ENCODE data around the gene AKR7A2. TPM values are rescaled to one million over a fixed set of nuclear protein-coding genes. Genes with fewer than 3 reads are reported as not detected.

Gene AKR7A2
- total RNA-seq, 3 donors from 2014 or later: 57.9 to 85.2 (median 72.1) TPM

GRCh38 chr1:19254416-19254815 is 57.5 kb downstream of the AKR7A2 start:
- H3K9me3 ChIP-seq: no peaks in the 10 kb centered on the region
- no peak overlapping the region for H3K4me3 ChIP-seq
- DNase-seq (no peak), ATAC-seq (no peak)
- H3K36me3 ChIP-seq (ENCODE audit: low read depth): peaks cover 4% of the 10 kb centered on the region
- TF ChIP-seq CTCF (IDR thresholded peaks at IDR 0.05): no peak
- intact Hi-C loops (cut with DNase I, micrococcal nuclease): no loop called here
- H3K4me1 ChIP-seq (ENCODE audit: low read depth): peaks cover 24% of the 10 kb centered on the region

Other genes with a start within 250 kb of the AKR7A2 start
- gene UBR4, start 101.9 kb downstream of the AKR7A2 start, total RNA-seq: 100 to 1,000 TPM; 108 to 159 (median 128) TPM
- gene EMC1, start 60.6 kb downstream of the AKR7A2 start, total RNA-seq: 10 to 100 TPM; 37.7 to 42.3 (median 38.3) TPM
- 10 to 100 TPM; 17.7 to 18.2 (median 18.1) TPM for gene MRTO4, start 60.3 kb downstream of the AKR7A2 start, total RNA-seq
- 10 to 100 TPM; 40.9 to 97.8 (median 93.7) TPM for gene AKR7A3, start 23.4 kb downstream of the AKR7A2 start, total RNA-seq
- gene SLC66A1, start 182 bp upstream of the AKR7A2 start, total RNA-seq: 10 to 100 TPM; 11.3 to 16.2 (median 13.6) TPM
- gene CAPZB, start 173.4 kb upstream of the AKR7A2 start, total RNA-seq: 100 to 1,000 TPM; 346 to 393 (median 381) TPM

Data from mucosa of descending colon (tissue), 3 donors.